Suprapubic skin (tissue), 4 donors: Measurements from ENCODE around the gene PLXNA4.

Source experiments
- EP300 ChIP-seq: sonication (generic); formaldehyde crosslinking; IDR thresholded peaks from one replicate; pipeline ENCODE4 v1.6.1; 2017; ENCODE audit warnings: antibody characterized with exemption
- POLR2A ChIP-seq, 2 donors: fragments of 450-650 bp; IDR thresholded peaks; one replicate each; pipeline ENCODE4 v1.6.1; 2017; ENCODE audit warnings: antibody characterized with exemption in 2 of 2, mild to moderate bottlenecking in 2 of 2, moderate library complexity in 2 of 2
- POLR2AphosphoS5 ChIP-seq, 3 donors: sonication (generic); formaldehyde crosslinking; IDR thresholded peaks; one replicate each; pipeline ENCODE4 v1.6.1; 2017; ENCODE audit warnings: antibody characterized with exemption in 3 of 3
- TF ChIP-seq, protein P1 (sequence below), 2 donors: fragments of 200-600 bp in 1 of 2; fragments of 450-650 bp in 1 of 2; sonication (generic) in 1 of 2; IDR thresholded peaks; one replicate each; pipeline ENCODE4 v1.5.1; 2016 to 2019; ENCODE audit warnings: antibody characterized with exemption in 2 of 2, mild to moderate bottlenecking in 1 of 2, moderate library complexity in 1 of 2

DNA sequence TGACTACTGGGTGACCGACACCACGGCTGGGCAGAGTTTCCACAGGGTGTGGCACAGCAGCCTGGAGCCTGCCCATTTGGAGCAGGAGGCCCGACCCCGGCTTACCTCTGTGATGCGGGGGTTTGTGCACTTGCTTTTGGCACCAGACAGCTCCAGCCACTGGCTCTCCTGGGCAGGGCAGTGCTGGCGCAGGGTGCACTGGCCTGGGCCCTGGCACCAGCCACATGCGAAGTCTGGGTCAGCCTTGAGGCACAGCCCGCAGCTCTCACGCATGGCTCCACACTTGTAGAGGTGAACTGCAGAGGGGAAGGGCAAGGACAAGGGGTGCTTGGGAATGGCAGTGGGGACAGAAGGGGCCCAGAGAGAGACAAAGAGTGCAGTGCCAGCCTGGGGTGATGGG is 373.7 kb downstream of the PLXNA4 start:
- TF ChIP-seq POLR2A (IDR thresholded peaks at IDR 0.05) (no peak), EP300 (no peak), POLR2AphosphoS5 (IDR thresholded peaks at IDR 0.05) (no peak)
- TF ChIP-seq, protein P1, sequence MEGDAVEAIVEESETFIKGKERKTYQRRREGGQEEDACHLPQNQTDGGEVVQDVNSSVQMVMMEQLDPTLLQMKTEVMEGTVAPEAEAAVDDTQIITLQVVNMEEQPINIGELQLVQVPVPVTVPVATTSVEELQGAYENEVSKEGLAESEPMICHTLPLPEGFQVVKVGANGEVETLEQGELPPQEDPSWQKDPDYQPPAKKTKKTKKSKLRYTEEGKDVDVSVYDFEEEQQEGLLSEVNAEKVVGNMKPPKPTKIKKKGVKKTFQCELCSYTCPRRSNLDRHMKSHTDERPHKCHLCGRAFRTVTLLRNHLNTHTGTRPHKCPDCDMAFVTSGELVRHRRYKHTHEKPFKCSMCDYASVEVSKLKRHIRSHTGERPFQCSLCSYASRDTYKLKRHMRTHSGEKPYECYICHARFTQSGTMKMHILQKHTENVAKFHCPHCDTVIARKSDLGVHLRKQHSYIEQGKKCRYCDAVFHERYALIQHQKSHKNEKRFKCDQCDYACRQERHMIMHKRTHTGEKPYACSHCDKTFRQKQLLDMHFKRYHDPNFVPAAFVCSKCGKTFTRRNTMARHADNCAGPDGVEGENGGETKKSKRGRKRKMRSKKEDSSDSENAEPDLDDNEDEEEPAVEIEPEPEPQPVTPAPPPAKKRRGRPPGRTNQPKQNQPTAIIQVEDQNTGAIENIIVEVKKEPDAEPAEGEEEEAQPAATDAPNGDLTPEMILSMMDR (IDR thresholded peaks at IDR 0.05), result no peak
